GM12874 (cell line): ENCODE data around the gene KDM4B.

Source experiments
- TF ChIP-seq, protein P1 (sequence below): IDR thresholded peaks from 2 replicates; pipeline ENCODE4 v1.5.1; 2011; ENCODE audit warnings: low read depth, mild to moderate bottlenecking, control low read depth, low read length, moderate library complexity; ENCODE audit not compliant: insufficient read depth

Gene KDM4B

DNA sequence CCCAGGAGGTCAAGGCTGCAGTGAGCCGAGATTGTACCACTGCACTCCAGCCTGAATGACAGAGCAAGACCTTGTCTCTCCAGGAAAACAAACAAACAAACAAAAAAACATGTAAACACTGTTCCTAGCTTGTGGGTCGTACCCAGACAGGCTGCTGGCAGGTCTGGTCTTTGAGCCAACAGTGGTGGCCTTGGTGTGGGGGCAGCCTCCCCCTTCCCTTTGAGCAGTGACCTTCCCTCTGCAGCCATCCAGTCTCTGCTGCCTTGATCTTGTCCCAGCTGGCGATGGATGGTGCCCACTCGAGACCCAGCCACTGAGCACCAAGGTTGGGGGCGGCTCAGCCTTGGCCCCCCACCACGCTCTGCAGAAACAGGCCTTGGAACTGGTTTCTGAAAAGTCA is 143.3 kb downstream of the KDM4B start:
- TF ChIP-seq, protein P1, sequence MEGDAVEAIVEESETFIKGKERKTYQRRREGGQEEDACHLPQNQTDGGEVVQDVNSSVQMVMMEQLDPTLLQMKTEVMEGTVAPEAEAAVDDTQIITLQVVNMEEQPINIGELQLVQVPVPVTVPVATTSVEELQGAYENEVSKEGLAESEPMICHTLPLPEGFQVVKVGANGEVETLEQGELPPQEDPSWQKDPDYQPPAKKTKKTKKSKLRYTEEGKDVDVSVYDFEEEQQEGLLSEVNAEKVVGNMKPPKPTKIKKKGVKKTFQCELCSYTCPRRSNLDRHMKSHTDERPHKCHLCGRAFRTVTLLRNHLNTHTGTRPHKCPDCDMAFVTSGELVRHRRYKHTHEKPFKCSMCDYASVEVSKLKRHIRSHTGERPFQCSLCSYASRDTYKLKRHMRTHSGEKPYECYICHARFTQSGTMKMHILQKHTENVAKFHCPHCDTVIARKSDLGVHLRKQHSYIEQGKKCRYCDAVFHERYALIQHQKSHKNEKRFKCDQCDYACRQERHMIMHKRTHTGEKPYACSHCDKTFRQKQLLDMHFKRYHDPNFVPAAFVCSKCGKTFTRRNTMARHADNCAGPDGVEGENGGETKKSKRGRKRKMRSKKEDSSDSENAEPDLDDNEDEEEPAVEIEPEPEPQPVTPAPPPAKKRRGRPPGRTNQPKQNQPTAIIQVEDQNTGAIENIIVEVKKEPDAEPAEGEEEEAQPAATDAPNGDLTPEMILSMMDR, result no peak

DNA sequence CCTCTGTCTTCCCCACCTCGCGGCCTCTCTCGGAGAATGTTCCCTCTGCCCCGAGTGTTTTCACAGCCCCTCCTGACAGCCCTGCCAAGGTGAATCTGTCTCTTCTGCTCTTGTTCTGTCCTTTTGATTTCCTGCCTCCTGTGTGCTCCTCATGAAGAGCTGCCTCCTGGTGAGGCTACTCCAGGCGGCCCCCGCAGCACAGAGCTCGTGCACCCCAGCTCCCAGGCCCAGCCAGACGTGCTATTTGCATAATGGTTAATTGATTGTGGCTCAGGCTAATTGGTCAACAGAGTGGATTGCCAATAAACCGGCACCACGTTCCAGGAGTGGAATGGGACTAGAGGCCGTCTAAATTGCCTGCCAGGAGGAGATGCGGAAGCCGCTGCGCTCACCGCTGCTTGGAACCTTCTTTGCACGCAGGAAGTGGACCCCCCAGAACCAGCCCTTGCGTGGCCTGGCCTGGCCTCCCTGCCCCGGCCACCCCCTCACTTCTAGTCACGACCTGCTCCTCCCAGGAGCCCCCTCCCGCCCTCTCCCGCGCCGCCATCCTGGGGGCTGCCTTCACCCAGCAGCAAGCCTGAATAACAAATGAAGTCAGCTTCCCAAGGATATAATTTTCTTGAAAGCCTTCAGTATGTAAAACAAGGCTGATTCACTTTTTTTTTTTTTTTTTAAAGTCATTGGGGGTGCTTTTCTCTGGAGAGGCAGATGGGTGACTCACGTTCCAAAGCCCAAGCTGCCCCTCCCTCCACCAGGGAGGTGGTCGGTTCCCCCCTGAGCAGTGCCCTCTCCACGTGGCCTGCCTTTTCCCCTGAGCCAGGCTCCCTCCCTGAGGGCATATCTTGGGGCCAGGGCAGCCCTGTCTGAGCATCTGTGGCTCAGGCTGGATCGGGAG is 144.0 kb downstream of the KDM4B start:
- TF ChIP-seq, protein P1, result no peak

DNA sequence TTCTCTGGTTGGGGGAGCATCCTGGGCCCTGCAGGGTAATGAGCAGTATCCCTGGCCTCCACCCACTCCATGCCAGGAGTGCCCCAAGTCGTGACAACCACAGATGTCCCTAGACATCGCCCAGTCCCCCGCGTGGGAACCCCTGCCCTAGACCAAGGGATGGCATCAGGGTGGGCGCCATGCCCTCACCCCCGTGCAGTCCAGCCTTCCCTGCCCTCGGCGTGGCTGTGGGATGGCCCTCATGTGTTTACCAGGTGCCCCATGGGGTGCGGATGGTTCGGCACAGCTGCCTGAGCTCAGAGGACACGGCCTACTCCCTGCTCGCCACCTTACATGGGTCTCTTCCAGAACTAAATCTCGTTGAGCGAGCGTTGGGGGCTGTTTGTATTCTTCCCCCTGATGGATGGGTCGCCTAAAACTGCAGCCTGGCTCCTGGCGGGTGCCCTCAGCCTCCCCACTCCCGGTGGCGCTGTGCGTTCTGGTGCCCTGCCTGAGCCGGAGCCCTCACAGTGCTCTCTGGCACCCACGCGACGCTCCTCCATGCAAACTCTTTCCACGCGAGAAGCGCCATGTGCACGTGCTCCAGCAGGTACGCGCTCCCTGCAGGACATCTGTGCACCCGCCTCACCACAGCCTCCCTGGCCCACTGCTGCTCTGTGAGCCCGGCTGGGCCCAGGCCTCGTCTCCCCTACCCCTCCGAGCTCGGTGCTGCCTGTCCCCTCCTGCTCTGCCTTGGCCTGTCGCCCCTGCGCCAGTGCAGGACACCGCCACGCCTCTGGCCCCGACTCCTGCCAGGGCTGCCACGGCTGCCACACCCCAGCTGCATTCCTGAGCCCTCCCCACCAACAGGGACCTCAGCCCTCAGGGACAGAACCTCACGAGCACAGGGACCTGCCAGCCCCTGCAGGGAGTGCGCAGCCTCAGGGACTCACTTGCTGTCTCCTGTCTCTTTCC is 145.0 kb downstream of the KDM4B start:
- TF ChIP-seq, protein P1, result no peak

DNA sequence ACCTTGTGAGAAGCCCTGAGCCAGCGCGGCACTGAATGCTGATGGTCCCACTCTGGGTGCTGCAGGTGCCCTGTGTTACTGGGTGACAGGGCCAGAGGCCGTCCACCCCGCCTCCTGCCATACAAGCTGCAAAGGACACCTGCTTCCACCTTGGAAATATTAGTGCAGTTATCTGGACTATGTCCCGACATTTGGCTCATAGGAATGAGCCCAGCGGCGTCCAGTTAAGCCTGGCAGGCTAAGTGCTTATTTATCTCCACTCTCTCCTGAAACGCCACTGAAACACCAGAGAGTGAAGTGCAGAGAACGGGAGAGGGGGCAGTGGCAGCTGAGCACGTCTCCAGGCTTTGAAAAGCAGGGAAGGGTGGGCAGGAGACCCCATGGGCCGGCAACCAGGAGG is 145.8 kb downstream of the KDM4B start:
- TF ChIP-seq, protein P1, result no peak

DNA sequence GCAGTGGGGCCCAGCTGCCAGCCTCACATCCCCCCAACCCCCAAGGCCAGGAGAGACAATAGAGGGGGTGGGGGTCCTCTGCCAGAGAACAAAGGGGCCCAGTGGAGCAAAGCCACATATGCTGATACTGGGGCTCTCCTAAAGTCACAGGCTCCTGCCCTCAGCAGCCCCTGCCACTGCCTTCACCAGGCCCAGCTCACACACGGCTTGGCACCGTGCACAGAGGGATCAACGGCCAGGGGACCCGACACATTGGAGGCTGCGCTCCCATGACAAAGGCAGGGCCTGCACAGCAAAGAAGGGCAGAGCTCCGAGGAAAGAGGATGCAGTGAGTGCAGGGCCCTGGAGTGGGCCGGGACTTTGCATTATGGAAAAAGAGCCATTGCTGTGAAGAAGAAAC is 146.4 kb downstream of the KDM4B start:
- TF ChIP-seq, protein P1, result no peak

DNA sequence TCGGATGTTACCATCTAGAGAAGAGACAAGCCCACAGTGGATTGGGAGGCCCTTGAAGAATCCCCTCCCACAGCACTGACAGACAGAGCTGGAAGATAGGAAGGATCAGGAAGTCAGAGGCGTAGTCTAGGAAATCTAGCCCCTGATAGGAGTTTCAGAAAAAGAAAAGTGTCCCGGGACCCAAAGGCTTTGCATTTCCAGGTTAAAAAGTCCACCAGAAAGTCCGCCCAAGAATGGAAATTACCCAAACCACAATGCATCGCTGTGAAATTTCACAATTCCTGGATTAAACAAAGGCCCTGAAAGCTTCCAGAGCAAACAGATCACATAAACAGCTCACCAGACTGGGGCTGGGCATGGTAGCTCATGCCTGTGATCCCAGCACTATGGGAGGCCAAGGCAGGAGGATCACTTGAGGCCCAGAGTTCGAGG is 146.9 kb downstream of the KDM4B start:
- TF ChIP-seq, protein P1, result no peak

DNA sequence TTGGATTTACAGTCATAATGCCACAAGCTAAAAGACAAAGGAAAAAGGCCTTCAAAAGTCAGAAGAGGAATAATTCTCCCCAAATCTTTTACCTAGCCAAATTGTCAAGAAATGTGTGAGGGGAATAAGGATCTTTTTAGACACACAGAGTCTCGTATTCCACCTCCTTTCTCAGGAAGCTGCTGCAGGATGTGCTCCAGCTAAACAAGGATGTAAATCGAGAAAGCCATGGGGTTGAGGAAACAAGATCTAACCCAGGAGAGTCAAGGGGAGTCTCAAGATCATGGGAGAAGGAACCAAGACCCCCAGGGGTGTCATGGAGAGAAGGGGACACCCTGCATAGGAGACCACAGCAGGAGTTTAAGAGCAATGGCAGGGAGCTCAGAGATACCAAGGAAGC is 147.4 kb downstream of the KDM4B start:
- TF ChIP-seq, protein P1, result no peak
